Upper lobe of left lung (tissue), 6 donors: ENCODE results near the gene MIA. TPM values are rescaled to one million over a fixed set of nuclear protein-coding genes. Genes with fewer than 3 reads are reported as not detected.
"Not testable (repeated sequence)": the region's sequence is repeated elsewhere in the genome, so short reads cannot be mapped to it uniquely, and the experiment has no call there.

Source experiments
- ATAC-seq, 2 donors: fragments of 200-7000 bp; cut with Tn5 transposase; one replicate each; pipeline ENCODE4 v1.9.1; 2022; ENCODE audit warnings: mild to moderate bottlenecking in 2 of 2, moderate library complexity in 2 of 2; ENCODE audit not compliant: low FRiP score in 2 of 2
- DNase-seq, 2 donors: peaks; one replicate each; pipeline ENCODE4 v3.0.0-alpha.2; 2019 to 2020
- H3K27ac ChIP-seq, 4 donors: fragments of 200-600 bp; sonication (generic); one replicate each; pipeline ENCODE4 v1.5.1; 2016 to 2019
- H3K27me3 ChIP-seq, 4 donors: fragments of 200-600 bp; sonication (generic); one replicate each; pipeline ENCODE4 v1.5.1; 2017 to 2019
- H3K36me3 ChIP-seq, 4 donors: fragments of 200-600 bp; sonication (generic); one replicate each; pipeline ENCODE4 v1.5.1; 2016 to 2019
- H3K4me1 ChIP-seq, 4 donors: fragments of 200-600 bp; sonication (generic); one replicate each; pipeline ENCODE4 v1.5.1; 2018 to 2019
- H3K4me3 ChIP-seq, 4 donors: fragments of 200-600 bp; sonication (generic); one replicate each; pipeline ENCODE4 v1.5.1; 2017 to 2019; ENCODE audit warnings: mild to moderate bottlenecking in 2 of 4, moderate library complexity in 1 of 4
- H3K9me3 ChIP-seq, 4 donors: fragments of 200-600 bp; sonication (generic); one replicate each; pipeline ENCODE4 v1.5.1; 2018 to 2019
- EP300 ChIP-seq, 4 donors: sonication (generic); formaldehyde crosslinking; IDR thresholded peaks; one replicate each; pipeline ENCODE4 v1.5.1; 2017; ENCODE audit warnings: antibody characterized with exemption in 4 of 4, control low read depth in 2 of 4
- POLR2A ChIP-seq, 4 donors: fragments of 450-650 bp; IDR thresholded peaks; one replicate each; pipeline ENCODE4 v1.5.1; 2016 to 2017; ENCODE audit warnings: antibody characterized with exemption in 4 of 4, mild to moderate bottlenecking in 2 of 4
- POLR2AphosphoS5 ChIP-seq, 2 donors: sonication (generic); formaldehyde crosslinking; IDR thresholded peaks; one replicate each; pipeline ENCODE4 v1.5.1; 2017; ENCODE audit warnings: antibody characterized with exemption in 2 of 2
- WGBS, 2 donors: methylation state at CpG; one replicate each; pipeline ENCODE4 v1.1.5; 2017 to 2018; 5-methylcytosine and 5-hydroxymethylcytosine counted together
- total RNA-seq, 6 donors: library from RNA; depleted of rRNA in 4 of 6; stranded (reverse); fragments of >200 nt in 4 of 6; gene quantifications; one replicate each; pipeline versions ENCODE4 v1.1.0 to v1.2.1, GENCODE V29; 2016 to 2021
- TF ChIP-seq, protein P1 (sequence below), 6 experiments: fragments of 450-650 bp in 4 of 6; fragments of 200-600 bp in 2 of 6; sonication (generic) in 2 of 6; IDR thresholded peaks; one replicate each; pipeline ENCODE4 v1.5.1; 2016 to 2019; ENCODE audit warnings: antibody characterized with exemption in 6 of 6
- donor health status: DM: no; HTN: no; CAD: no; lungs with moderate emphysema.
- donor health status: DM: no; HTN: yes; CAD: no; lungs with severe emphysema.

Gene MIA
- 1 to 10 TPM in 3 of 6 donors, not detected in 3; 1.2 to 5.2 (median 2.1) TPM for total RNA-seq

DNA sequence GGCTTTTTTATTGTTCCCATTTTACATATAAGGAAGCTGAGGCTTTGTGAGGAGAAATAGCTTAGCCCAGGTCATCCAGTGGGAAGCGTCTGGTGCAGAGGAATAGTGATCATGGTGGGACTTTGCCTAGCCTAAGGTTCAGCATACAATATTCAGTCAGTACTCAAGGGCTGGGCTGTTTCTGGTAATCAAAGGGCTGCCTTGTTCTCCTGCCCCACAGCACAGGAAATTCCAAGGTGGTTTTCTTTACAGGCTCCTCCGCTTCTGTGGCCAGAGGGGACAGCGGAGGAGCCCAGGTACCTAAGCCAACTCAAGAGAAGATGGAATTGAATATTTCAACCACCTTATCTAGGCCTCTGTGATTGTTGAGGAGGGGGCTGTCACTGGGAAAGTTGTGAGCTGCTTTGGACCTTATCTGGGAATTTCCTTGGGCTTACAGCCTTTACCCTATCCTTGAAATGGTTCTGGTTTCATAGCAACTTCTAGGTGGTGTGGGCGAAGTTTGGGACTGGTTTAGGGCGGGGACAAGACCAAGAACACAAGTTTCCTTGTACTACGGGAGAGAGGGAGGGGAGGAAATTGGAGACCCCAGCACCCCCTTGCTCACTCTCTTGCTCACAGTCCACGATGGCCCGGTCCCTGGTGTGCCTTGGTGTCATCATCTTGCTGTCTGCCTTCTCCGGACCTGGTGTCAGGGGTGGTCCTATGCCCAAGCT, at the start of gene MIA:
TSS of gene MIA (plus strand) at position 606 of the 716 bp plus-strand sequence. CDS start at position 628, 22 bp downstream.
- WGBS, 2 donors = 89 to 90% methylated on average over 9 of the region's 9 CpGs
- no peak for DNase-seq
- H3K4me1 ChIP-seq = peaks cover 13 to 20% (median 18%) of the 10 kb centered on the region in 4 donors
- H3K27ac ChIP-seq = peak within 1 kb of the TSS in 2 of 4 donors; percentile 98
- TF ChIP-seq, protein P1, sequence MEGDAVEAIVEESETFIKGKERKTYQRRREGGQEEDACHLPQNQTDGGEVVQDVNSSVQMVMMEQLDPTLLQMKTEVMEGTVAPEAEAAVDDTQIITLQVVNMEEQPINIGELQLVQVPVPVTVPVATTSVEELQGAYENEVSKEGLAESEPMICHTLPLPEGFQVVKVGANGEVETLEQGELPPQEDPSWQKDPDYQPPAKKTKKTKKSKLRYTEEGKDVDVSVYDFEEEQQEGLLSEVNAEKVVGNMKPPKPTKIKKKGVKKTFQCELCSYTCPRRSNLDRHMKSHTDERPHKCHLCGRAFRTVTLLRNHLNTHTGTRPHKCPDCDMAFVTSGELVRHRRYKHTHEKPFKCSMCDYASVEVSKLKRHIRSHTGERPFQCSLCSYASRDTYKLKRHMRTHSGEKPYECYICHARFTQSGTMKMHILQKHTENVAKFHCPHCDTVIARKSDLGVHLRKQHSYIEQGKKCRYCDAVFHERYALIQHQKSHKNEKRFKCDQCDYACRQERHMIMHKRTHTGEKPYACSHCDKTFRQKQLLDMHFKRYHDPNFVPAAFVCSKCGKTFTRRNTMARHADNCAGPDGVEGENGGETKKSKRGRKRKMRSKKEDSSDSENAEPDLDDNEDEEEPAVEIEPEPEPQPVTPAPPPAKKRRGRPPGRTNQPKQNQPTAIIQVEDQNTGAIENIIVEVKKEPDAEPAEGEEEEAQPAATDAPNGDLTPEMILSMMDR (IDR thresholded peaks at IDR 0.05) = no peak
- no peak for TF ChIP-seq POLR2AphosphoS5 (IDR thresholded peaks at IDR 0.05)
- TF ChIP-seq POLR2A (IDR thresholded peaks at IDR 0.05) = no peak
- TF ChIP-seq EP300 (IDR thresholded peaks at IDR 0.05) = no peak
- no peaks in the 10 kb centered on the region for H3K36me3 ChIP-seq
- no peaks in the 10 kb centered on the region for H3K9me3 ChIP-seq
- no peaks in the 10 kb centered on the region for H3K27me3 ChIP-seq
- ATAC-seq = no peak
- no peak within 1 kb of the TSS for H3K4me3 ChIP-seq

DNA sequence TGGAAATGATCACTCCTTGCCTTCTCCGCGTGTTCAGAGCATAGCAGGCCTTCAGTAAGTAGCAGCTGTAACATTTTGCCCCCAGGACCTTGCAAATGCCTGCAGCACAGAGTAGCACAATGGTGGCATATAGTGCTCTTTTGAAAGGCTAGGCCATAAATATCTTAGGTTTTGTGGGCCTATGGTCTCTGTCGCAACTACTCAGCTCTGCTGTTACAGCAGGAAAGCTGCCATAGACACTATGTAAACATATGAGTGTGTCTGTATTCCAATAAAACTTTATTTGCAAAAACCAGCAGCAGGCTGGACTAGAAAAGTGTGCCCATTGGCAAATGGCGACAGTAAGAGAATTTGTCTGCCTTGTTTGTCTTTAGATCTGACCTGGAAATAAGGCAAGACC, 49.0 kb upstream of the MIA start:
- 83 to 99% methylated on average over 3 to 4 of the region's 4 CpGs for WGBS, 2 donors

DNA sequence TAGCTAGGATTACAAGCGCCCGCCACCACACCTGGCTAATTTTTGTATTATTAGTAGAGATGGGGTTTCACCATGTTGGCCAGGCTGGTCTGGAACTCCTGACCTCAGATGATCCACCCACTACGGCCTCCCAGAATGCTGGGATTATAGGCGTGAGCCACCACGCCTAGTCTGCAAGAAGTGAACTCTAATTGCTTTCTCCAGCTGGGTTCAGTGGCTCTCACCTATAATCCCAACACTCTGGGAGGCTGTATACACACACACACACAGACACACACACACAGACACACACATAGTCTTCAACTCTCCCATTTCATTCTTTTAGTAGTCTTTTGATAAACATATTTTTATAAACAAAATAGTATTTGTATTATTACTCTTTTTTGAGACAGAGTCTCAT, 45.3 kb upstream of the MIA start:
- ATAC-seq, H3K9me3 ChIP-seq, H3K27me3 ChIP-seq, H3K27ac ChIP-seq, DNase-seq, H3K4me3 ChIP-seq, H3K4me1 ChIP-seq: not testable (repeated sequence)
- 91 to 93% methylated on average over 5 of the region's 5 CpGs for WGBS, 2 donors
- H3K36me3 ChIP-seq = peaks cover 60 to 99% (median 97%) of the 10 kb centered on the region in 4 donors

More for the DNA sequence above, 49.0 kb upstream of the MIA start:
- ATAC-seq = no peak
- Histone ChIP-seq H3K4me1 (peaks cover 28 to 38% (median 33%) of the 10 kb centered on the region in 4 donors), H3K36me3 (peaks cover 46 to 92% (median 71%) of the 10 kb centered on the region in 4 donors), H3K27ac (no peak overlapping the region), H3K27me3 (no peaks in the 10 kb centered on the region), H3K9me3 (no peaks in the 10 kb centered on the region), H3K4me3 (no peak overlapping the region)
- TF ChIP-seq, protein P1 (IDR thresholded peaks at IDR 0.05) = no peak
- no peak for TF ChIP-seq POLR2AphosphoS5 (IDR thresholded peaks at IDR 0.05)
- no peak for TF ChIP-seq EP300 (IDR thresholded peaks at IDR 0.05)
- TF ChIP-seq POLR2A (IDR thresholded peaks at IDR 0.05) = no peak
- no peak for DNase-seq

DNA sequence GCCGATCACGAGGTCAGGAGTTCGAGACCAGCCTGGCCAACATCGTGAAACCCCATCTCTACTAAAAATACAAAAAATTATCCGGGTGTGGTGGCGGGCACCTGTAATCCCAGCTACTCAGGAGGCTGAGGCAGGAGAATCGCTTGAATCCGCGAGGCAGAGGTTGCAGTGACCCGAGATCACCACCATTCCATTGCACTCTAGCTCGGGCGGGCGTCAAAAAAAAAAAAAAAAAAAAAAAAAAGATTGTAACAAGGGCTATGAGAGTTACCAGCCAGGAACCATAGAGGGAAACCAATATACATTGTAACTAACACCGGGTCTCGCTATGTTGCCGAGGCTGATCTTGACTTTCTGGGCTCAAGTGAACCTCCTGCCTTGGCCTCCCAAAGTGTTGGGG, 43.0 kb upstream of the MIA start:
- not testable (repeated sequence) for DNase-seq, H3K9me3 ChIP-seq, H3K27ac ChIP-seq, ATAC-seq, H3K27me3 ChIP-seq, H3K4me3 ChIP-seq, H3K4me1 ChIP-seq
- WGBS, 2 donors = 96 to 98% methylated on average over 16 of the region's 16 CpGs
- peaks cover 62 to 100% (median 97%) of the 10 kb centered on the region in 4 donors for H3K36me3 ChIP-seq

DNA sequence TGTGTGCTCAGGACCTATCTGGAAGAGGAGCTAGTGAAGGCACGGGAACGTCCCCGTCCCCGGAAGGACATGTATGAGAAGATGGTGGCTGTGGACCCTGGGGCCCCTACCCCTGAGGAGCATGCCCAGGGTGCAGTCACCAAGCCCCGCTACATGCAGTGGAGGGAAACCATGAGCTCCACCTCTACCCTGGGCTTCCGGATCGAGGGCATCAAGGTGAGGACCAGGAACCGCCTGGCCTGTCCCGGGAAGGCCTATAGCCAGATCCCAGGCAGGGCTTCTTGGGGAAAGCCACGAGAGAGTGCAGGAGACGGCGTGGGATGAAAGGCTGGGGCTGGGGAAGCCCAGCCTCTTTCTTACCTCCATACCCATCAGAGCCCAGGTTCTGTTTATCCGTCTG, 42.2 kb upstream of the MIA start:
- ATAC-seq (no peak), DNase-seq (no peak)
- Histone ChIP-seq H3K4me1 (peaks cover 0 to 9% (median 5%) of the 10 kb centered on the region in 4 donors), H3K36me3 (peaks cover 62 to 100% (median 96%) of the 10 kb centered on the region in 4 donors), H3K27ac (peak overlapping the region in 1 of 4 donors; percentile 3), H3K9me3 (no peaks in the 10 kb centered on the region), H3K27me3 (no peaks in the 10 kb centered on the region), H3K4me3 (no peak overlapping the region)
- TF ChIP-seq POLR2A (IDR thresholded peaks at IDR 0.05) = no peak
- no peak for TF ChIP-seq POLR2AphosphoS5 (IDR thresholded peaks at IDR 0.05)
- no peak for TF ChIP-seq EP300 (IDR thresholded peaks at IDR 0.05)
- TF ChIP-seq, protein P1 (IDR thresholded peaks at IDR 0.05) = no peak
- WGBS, 2 donors = 85 to 98% methylated on average over 10 to 13 of the region's 13 CpGs
